GM12892 (cell line): ENCODE data around the gene EGF. TPM values are rescaled to one million over a fixed set of nuclear protein-coding genes. Genes with fewer than 3 reads are reported as not detected.
A peak's percentile ranks its signal among the peaks of the same experiment; 100 is the strongest.
"Not testable (repeated sequence)": the region's sequence is repeated elsewhere in the genome, so short reads cannot be mapped to it uniquely, and the experiment has no call there.

Experiments
- DNase-seq: peaks from one replicate; pipeline ENCODE4 v3.0.0; 2011; ENCODE audit not compliant: insufficient read length
- FAIRE-seq: peaks from 2 replicates; lab custom pipeline; 2011; peaks lifted over from hg19 to GRCh38; lab: Jason Lieb, UNC
- POLR2A ChIP-seq: IDR thresholded peaks from 2 replicates; pipeline ENCODE4 v1.6.1; 2011; ENCODE audit warnings: low read depth, low read length, control low read depth
- POLR2AphosphoS5 ChIP-seq: IDR thresholded peaks from 2 replicates; pipeline ENCODE4 v1.6.1; 2011; ENCODE audit warnings: low read depth, low read length, control low read depth
- TAF1 ChIP-seq: IDR thresholded peaks from 2 replicates; pipeline ENCODE4 v1.6.1; 2011; ENCODE audit warnings: low read depth, mild to moderate bottlenecking, control low read depth, low read length, borderline replicate concordance
- polyA plus RNA-seq: library from polyadenylated mRNA; unstranded; fragments of >200 nt; gene quantifications from one replicate; pipeline ENCODE4 v1.2.1, GENCODE V29; 2012; ENCODE audit warnings: missing spikeins, inconsistent platforms; ENCODE audit not compliant: missing spikeins

Gene EGF
- not detected for polyA plus RNA-seq

DNA sequence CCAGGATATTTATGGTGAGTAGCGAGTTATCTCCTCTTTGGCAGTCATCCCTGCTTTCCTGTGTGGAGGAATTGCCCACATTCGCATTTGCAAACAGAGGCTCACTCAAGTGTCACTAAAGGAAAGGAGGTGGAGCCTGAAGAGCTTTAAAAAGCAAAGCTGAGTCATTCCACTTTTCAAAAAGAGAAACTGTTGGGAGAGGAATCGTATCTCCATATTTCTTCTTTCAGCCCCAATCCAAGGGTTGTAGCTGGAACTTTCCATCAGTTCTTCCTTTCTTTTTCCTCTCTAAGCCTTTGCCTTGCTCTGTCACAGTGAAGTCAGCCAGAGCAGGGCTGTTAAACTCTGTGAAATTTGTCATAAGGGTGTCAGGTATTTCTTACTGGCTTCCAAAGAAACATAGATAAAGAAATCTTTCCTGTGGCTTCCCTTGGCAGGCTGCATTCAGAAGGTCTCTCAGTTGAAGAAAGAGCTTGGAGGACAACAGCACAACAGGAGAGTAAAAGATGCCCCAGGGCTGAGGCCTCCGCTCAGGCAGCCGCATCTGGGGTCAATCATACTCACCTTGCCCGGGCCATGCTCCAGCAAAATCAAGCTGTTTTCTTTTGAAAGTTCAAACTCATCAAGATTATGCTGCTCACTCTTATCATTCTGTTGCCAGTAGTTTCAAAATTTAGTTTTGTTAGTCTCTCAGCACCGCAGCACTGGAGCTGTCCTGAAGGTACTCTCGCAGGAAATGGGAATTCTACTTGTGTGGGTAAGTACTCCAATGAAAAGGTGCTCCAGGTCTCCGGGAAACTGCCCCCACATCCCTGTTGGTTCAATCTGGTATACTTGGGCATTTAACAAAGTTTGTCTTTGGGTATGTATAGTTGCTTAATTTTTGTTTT lies at the start of gene EGF:
Gene EGF, plus strand, starts transcription at position 178 of the 890 bp plus-strand sequence. Its CDS starts 453 bp downstream, at position 631.
- no peak for TF ChIP-seq POLR2AphosphoS5
- TF ChIP-seq TAF1: no peak
- TF ChIP-seq POLR2A: no peak
- no peak for DNase-seq
- FAIRE-seq: no peak

DNA sequence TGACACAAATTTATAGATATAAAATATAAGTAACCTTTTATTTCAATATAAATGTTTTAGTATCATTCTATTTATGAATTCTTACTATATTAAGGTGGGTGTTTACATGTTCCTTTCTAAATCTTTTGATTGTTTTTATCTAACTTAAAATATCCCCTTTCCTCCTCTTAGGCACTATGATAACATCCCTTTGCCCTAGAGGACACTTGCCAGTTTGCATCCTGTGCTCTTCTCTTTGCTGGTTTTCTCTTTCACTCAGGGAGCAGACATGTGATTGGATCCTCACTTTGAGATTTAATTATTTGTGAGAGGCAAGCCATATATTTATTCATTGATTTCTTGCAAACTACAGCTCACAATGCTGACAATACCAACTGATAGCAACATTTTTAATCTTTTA lies 48.5 kb upstream of the EGF start:
- FAIRE-seq: no peak
- DNase-seq: no peak
- TF ChIP-seq TAF1 (no peak), POLR2A (no peak), POLR2AphosphoS5 (no peak)

DNA sequence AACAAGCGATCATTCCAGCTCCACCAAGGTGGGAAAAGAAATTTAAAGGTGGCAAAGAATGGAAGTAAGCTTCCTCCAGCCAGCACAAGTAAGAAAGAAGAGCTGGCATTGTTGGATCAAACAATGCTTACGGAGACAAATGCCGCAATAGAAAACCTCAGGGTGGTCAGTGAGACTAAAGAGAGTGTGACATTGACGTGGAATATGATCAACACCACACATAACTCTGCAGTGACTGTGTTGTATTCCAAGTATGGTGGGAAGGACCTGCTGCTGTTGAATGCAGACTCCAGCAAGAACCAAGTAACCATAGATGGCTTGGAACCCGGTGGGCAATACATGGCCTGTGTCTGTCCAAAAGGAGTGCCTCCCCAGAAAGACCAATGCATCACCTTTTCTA lies 42.6 kb upstream of the EGF start:
- TF ChIP-seq POLR2AphosphoS5: no peak
- no peak for TF ChIP-seq POLR2A
- no peak for TF ChIP-seq TAF1
- no peak for FAIRE-seq
- DNase-seq: no peak

DNA sequence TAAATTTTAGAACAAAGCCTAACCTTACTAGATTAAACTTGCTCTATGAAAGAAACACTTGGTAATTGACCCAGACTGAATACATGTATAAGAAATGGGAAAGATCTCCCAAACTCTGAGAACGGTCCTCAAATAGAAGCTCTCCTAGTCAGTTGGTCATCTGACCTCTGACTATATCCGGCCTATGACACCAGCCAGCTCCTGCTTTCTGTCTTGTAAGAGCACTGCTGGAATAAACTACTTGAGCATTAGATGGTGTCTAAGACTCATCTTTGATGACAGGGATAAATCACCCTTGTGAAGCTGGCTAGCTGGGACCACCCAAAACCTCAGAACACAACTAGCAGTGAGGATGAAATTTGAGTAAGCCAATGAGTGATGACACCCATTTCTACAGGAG lies 40.6 kb upstream of the EGF start:
- FAIRE-seq (no peak), DNase-seq (no peak)
- TF ChIP-seq POLR2AphosphoS5 (no peak), TAF1 (no peak), POLR2A (no peak)

DNA sequence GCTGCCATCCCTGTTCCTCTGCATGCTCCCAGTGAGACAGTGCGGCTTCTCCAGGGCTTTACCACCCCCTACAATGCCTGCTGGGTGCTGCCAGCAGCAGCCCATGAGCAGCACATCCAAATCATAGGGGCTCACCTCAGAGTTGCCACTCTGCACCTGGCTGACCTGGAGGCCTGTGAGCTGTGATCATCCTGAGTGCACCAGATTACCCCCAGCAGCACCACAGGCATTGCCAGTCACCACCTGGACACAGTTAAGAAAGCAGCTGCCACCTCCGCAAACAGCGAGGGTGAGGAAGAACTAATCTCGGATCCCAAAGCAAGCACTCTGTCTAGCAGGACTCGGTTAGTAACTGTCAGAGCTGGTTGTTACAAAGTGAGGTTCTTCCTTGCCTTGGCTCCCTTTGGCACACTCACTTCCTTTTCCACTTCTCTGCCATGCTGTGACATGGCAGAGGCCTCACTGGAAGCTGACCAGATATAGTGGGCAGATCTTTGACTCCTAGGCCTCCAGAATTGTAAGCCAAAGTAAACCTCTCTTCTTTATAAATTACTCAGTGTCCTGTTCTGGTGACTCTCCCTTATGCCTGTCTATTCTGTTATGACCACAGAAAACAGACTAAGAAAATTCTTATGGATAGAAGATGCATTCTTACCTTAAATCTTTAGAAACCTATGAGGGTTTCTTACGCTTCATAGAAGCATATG lies 39.6 kb upstream of the EGF start:
- no peak for DNase-seq
- FAIRE-seq: no peak
- TF ChIP-seq POLR2AphosphoS5: no peak
- no peak for TF ChIP-seq TAF1
- no peak for TF ChIP-seq POLR2A

DNA sequence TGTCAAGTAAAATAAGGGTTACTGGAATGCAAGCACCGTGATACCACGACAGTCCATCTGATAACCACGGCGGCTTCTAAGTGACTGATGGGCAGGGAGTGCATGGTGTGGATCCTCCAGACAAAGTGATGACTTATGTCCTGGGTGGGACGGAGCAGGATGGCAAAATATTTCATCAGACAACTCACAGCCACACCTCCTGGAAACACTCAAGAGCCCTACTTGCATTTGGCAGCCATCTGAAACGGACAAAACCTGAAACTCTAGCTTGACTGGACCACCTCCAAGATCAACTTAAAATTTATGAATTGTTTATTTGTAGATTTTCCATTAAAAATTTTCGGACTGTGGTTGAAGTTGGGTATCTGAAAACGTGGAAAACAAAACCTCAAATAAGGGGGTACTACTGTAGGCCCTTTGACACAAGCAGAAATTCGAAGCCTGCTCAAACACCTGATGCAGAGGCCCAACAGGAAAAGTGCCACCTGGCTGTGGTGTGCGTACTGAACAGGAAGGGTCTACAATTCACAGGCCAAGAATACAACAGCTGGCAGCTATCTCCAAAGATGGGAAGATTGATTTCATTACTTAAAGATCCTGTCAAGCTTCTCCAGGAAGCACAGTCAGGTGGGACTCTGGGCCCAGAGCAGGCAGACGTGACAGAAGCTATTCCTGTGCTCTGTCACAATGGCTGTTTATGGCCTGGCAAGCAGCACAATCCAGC lies 38.7 kb upstream of the EGF start:
- no peak for DNase-seq
- TF ChIP-seq POLR2AphosphoS5 (no peak), POLR2A (no peak), TAF1 (no peak)
- FAIRE-seq: no peak

DNA sequence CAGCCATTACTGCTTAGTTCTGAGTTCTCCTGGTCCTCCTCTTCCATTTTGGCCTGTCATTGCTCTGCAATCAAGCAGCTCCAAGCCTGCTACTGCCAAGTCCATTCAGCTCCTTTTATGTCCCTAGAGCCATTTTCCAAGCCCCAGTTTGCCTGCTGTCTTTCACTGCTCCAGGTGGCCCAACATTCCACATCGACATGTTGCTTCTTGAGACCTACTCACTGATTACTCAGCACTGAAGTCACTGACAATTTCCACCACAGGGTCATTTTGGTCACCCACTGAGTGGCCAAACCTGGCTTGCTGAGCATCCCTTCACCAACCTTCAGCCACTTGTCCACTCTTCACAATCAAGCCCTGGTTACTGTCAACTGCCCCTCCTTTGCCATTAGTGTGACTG lies 37.6 kb upstream of the EGF start:
- DNase-seq: no peak
- TF ChIP-seq TAF1 (no peak), POLR2A (no peak), POLR2AphosphoS5 (no peak)

DNA sequence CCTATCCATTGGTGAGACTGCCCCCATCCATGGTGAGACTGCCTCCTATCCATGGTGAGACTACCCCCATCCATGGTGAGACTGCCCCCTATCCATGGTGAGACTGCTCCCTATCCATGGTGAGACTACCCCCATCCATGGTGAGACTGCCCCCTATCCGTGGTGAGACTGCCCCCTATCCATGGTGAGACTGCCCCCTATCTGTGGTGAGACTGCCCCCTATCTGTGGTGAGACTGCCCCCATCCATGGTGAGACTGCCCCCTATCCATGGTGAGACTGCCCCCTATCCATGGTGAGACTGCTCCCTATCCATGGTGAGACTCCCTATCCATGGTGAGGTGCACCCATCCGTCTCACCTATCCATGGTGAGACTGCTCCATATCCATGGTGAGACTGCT lies 37.1 kb upstream of the EGF start:
- FAIRE-seq, DNase-seq: not testable (repeated sequence)

More for the DNA sequence above, 37.6 kb upstream of the EGF start:
- FAIRE-seq: no peak

DNA sequence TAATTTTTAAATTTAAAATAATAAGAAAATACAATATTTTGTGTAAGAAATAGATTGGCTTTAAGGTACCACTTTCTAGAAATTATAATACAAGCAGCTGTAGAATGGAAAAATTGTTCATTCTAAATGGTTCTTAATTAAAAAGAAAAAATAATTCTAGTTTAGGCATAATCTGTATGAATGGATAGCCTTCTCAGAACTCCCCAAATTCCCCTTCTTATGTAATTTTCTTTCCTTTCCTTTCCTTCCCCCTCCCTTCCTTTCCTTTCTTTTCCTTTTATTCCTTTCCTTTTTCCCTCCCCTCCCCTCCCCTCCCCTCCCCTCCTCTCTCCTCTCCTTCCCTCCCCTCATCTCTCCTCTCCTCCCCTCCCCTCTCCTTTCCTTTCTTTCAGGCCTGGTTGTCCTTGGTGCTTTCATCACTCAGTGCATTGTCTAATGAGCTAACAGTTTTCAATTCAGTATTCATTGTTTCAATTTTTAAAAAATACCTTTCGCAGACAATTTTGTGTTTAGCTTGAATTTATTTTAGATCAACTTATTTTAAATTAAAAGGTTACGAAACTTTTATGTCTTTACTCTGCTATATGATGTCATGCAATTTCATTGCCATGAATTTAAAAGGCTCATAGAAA lies 35.9 kb upstream of the EGF start:
- DNase-seq (no peak), FAIRE-seq (no peak)
- TF ChIP-seq TAF1: no peak
- TF ChIP-seq POLR2A: no peak
- no peak for TF ChIP-seq POLR2AphosphoS5

DNA sequence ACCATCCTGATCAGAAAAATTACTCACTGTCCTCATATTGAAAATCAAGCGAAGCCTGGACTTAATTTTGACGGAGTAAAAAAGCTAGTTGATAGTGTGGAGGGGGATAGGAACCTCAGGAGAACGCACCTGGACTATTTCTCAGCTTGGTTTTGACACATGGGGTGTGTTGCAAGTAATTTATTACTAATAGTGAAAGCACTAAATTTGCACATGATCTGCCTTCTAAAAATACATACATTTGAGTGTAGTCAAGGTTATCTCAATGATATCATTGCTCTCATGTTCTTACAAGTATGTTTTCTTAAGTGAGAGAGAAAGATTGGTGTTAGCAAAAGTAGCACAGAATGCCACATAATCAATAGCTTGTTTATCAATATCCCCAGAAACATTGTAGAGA lies 35.3 kb upstream of the EGF start:
- no peak for DNase-seq
- peak; percentile 5 for FAIRE-seq
- no peak for TF ChIP-seq POLR2AphosphoS5
- no peak for TF ChIP-seq TAF1
- no peak for TF ChIP-seq POLR2A

DNA sequence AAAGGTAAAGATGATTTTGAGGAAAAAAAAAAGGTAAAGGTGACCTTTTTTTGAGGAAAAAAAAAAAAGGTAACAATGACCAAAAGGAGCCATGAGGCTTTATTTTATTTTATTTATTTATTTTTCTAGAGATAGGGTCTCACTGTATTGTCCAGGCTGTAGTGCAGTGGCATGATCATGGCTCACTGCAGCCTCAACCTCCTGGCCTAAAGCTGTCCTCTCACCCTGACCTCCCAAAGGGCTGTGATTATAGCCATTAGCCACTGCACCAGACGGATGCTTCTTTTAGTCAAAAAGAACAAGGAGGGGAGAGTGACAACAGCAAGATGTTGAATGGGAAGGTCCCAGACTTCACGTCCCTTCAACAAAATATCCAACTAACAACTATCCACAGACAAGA lies 34.3 kb upstream of the EGF start:
- DNase-seq: no peak
- FAIRE-seq: no peak
- no peak for TF ChIP-seq POLR2A
- no peak for TF ChIP-seq POLR2AphosphoS5
- TF ChIP-seq TAF1: no peak
